Activated CD8-positive, alpha-beta memory T cell treated with anti-CD3 and anti-CD28 coated beads, Interleukin-2, amount 10 ng/mL, durations not matched to agents 7 days and 5 days (primary cell): ENCODE data around the gene FRMD1. TPM values are rescaled to one million over a fixed set of nuclear protein-coding genes. Genes with fewer than 3 reads are reported as not detected.

Source experiments
- ATAC-seq: fragments of 150-1000 bp; cut with Tn5 transposase; one replicate; pipeline ENCODE4 v1.10.0; 2021; ENCODE audit warnings: moderate library complexity
- CTCF ChIA-PET: fragments of 350-600 bp; sonication (Branson Sonifier 250); formaldehyde crosslinking; loops from one replicate; lab custom pipeline; 2021; ENCODE audit warnings: antibody characterized with exemption; lab: Charles Lee
- DNase-seq: peaks from one replicate; pipeline ENCODE4 v3.0.0-alpha.2; 2020
- H3K27ac Mint-ChIP-seq: one replicate; pipeline ENCODE4 v1.8.0; 2021; ENCODE audit warnings: mild to moderate bottlenecking, mixed read lengths
- H3K27me3 Mint-ChIP-seq: one replicate; pipeline ENCODE4 v1.8.0; 2021; ENCODE audit warnings: mixed read lengths
- H3K36me3 Mint-ChIP-seq: one replicate; pipeline ENCODE4 v1.8.0; 2021; ENCODE audit warnings: mild to moderate bottlenecking, mixed read lengths
- H3K4me1 Mint-ChIP-seq: one replicate; pipeline ENCODE4 v1.8.0; 2021; ENCODE audit warnings: mixed read lengths
- H3K4me3 Mint-ChIP-seq: one replicate; pipeline ENCODE4 v1.8.0; 2021; ENCODE audit warnings: mild to moderate bottlenecking, moderate library complexity, mixed read lengths
- H3K9me3 Mint-ChIP-seq: one replicate; pipeline ENCODE4 v1.8.0; 2022; ENCODE audit warnings: low read depth, mixed read lengths
- total RNA-seq, 2 experiments: library from RNA; stranded (reverse); gene quantifications; one replicate each; pipeline ENCODE4 v1.2.3, GENCODE V29; 2021

The FRMD1 gene
- total RNA-seq, 2 experiments from 2014 or later = not detected

DNA sequence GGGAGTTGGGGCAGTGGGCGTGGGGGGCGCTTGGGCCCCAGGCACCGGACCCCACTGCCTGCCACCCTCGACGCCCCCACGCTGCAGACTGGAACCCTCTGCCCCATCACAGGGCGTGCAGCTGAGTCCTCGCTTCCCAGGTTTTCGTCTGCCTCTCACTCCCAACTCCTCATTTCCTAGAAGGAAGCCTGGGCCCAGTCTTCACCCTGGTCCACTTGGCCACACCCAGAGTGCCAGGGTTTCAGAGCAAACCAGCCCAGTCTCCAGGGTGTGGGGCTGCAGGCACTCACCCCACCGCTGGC is 30.3 kb downstream of the FRMD1 start:
- Mint-ChIP-seq H3K36me3 (no peaks in the 10 kb centered on the region), H3K4me3 (no peak overlapping the region), H3K27ac (no peak overlapping the region), H3K9me3 (no peaks in the 10 kb centered on the region), H3K27me3 (no peaks in the 10 kb centered on the region), H3K4me1 (no peaks in the 10 kb centered on the region)
- ATAC-seq (no peak), DNase-seq (no peak)
- CTCF ChIA-PET = no interaction called here

GRCh38 chr6:168047841-168048723 is 30.9 kb downstream of the FRMD1 start:
- ATAC-seq (no peak), DNase-seq (no peak)
- Mint-ChIP-seq H3K4me3 (no peak overlapping the region), H3K4me1 (no peaks in the 10 kb centered on the region), H3K27me3 (no peaks in the 10 kb centered on the region), H3K9me3 (no peaks in the 10 kb centered on the region), H3K36me3 (no peaks in the 10 kb centered on the region), H3K27ac (no peak overlapping the region)
- CTCF ChIA-PET = no interaction called here

DNA sequence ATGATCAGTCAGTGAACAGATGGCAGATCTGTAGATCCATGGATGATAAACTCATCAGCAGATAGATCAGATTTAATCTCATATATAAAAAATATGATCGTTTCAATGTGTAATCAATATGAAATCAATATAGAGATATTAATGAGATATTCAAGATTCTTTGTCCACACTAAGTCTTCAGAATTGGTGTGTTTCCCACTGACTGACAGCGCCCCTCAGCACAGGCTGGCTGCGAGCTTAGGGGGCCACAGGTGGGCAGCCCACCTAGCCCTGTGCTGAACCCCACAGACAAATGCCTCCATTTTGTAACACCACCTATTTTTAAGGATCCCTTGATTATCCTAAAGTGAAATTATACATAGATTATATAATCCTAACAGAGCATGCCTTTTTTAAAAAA is 32.3 kb downstream of the FRMD1 start:
- CTCF ChIA-PET = no interaction called here
- Mint-ChIP-seq H3K9me3 (no peaks in the 10 kb centered on the region), H3K27ac (no peak overlapping the region), H3K4me3 (no peak overlapping the region), H3K4me1 (no peaks in the 10 kb centered on the region), H3K27me3 (no peaks in the 10 kb centered on the region), H3K36me3 (no peaks in the 10 kb centered on the region)
- DNase-seq (no peak), ATAC-seq (no peak)

DNA sequence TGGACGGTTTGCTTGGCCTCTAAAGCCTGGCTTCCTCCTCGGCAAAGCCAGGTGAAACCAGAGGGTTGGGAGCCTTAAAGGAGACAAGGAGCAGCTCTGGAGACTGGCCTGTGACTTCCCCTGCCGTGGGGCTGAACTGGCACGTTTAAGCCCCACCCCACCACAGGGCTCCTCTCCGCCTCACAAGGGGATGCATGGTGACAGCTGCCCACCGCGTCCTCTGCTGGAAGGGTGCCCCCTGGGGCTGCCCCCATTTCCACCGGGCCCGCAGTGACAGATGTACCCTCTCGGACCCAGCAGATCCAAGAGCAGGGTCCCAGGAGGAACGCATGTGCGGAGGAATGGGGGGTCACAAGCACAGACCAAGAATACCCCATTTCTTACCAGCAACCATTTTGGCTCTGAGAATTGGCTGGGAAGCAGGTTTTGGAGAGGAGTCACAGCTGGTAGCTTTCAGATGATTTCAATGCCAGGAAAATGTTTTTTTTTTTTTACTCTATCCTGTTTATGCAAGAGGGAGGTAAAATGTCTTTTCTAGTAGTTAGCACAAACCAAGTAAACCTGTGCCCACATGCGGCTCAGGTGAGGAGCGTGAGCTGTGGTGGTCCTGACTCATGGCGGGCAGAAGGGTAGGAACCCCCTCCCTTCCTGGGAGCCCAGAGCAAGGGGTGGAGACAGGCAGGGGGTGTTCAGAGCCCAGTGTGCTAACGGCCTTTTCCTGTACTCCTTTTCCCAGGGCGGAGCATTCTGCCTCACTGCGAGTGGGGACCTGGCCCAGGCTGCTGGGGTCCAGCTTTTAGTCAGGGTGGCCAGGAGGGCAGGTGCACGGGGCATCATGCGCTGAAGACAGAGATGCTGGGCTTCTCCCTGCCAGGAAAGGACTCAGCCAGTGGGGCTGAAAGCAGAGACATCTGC is 33.0 kb downstream of the FRMD1 start:
- H3K36me3 Mint-ChIP-seq = no peaks in the 10 kb centered on the region
- ATAC-seq (no peak), DNase-seq (no peak)
- H3K27me3 Mint-ChIP-seq = no peaks in the 10 kb centered on the region
- H3K4me3 Mint-ChIP-seq = no peak overlapping the region
- H3K9me3 Mint-ChIP-seq = no peaks in the 10 kb centered on the region
- no peaks in the 10 kb centered on the region for H3K4me1 Mint-ChIP-seq
- CTCF ChIA-PET = no interaction called here
- no peak overlapping the region for H3K27ac Mint-ChIP-seq

GRCh38 chr6:168045141-168045691 is 33.8 kb downstream of the FRMD1 start:
- no peak overlapping the region for H3K4me3 Mint-ChIP-seq
- H3K27ac Mint-ChIP-seq = no peak overlapping the region
- DNase-seq (no peak), ATAC-seq (no peak)
- H3K9me3 Mint-ChIP-seq = no peaks in the 10 kb centered on the region
- no peaks in the 10 kb centered on the region for H3K27me3 Mint-ChIP-seq
- H3K36me3 Mint-ChIP-seq = no peaks in the 10 kb centered on the region
- H3K4me1 Mint-ChIP-seq = no peaks in the 10 kb centered on the region
- CTCF ChIA-PET = no interaction called here

DNA sequence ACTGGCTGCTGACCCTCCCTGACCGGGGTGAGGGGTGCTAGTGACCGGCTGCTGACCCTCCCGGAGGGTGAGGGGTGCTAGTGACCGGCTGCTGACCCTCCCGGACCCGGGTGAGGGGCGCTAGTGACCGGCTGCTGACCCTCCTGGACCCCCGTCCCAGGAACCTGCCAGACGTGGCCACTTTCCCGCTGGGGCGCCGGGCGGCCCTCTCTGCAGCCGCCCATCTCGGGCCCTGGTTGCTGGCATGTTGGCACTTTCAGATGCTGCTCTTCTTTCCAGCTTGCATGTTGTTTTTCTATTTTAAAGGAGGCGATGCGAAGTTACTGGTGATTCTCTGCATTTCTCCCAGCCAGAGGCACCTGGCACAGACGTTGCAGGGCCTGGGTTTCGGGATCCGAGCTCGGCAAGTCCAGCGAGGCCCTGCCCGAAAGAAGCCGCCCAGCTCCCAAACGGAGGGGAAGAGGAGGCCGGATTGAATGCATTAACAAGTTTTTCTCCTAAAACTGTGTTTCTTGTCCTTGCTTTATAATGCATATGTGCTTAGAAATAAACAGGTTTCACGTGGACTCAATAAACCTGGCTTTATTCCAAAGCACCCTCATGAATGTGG is 34.4 kb downstream of the FRMD1 start:
- Mint-ChIP-seq H3K4me1 (no peaks in the 10 kb centered on the region), H3K27ac (no peak overlapping the region), H3K36me3 (no peaks in the 10 kb centered on the region), H3K27me3 (no peaks in the 10 kb centered on the region), H3K9me3 (no peaks in the 10 kb centered on the region), H3K4me3 (no peak overlapping the region)
- CTCF ChIA-PET = no interaction called here
- DNase-seq (no peak), ATAC-seq (no peak)

DNA sequence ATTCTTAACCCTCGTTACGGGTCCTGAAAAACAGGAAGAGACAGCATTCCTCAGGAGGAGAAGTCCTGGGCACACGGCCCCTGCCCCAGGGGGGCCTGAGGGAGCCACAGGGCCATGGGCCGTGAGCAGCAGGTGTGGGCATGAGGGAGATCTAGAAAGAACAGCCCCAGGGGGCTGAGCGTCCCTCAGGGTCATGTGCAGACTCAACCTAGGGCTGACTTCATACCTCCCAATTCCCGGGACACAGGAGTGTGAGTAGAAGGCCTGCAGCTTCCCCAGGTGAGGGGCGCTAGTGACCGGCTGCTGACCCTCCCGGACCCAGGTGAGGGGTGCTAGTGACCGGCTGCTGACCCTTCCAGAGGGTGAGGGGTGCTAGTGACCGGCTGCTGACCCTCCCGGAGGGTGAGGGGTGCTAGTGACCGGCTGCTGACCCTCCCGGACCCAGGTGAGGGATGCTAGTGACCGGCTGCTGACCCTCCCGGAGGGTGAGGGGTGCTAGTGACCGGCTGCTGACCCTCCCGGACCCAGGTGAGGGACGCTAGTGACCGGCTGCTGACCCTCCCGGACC is 35.1 kb downstream of the FRMD1 start:
- no peaks in the 10 kb centered on the region for H3K27me3 Mint-ChIP-seq
- CTCF ChIA-PET = no interaction called here
- H3K9me3 Mint-ChIP-seq = no peaks in the 10 kb centered on the region

GRCh38 chr6:168043193-168043847 is 35.7 kb downstream of the FRMD1 start:
- Mint-ChIP-seq H3K4me1 (no peaks in the 10 kb centered on the region), H3K27ac (no peak overlapping the region), H3K36me3 (no peaks in the 10 kb centered on the region), H3K4me3 (no peak overlapping the region), H3K9me3 (no peaks in the 10 kb centered on the region), H3K27me3 (no peaks in the 10 kb centered on the region)
- CTCF ChIA-PET = no interaction called here
- DNase-seq (no peak), ATAC-seq (no peak)

More for the DNA sequence above, 35.1 kb downstream of the FRMD1 start:
- Mint-ChIP-seq H3K4me1 (no peaks in the 10 kb centered on the region), H3K36me3 (no peaks in the 10 kb centered on the region), H3K27ac (no peak overlapping the region), H3K4me3 (no peak overlapping the region)
- ATAC-seq = no peak
- DNase-seq = no peak

GRCh38 chr6:168042426-168043192 is 36.4 kb downstream of the FRMD1 start:
- no peak overlapping the region for H3K4me3 Mint-ChIP-seq
- no peak overlapping the region for H3K27ac Mint-ChIP-seq
- no peaks in the 10 kb centered on the region for H3K9me3 Mint-ChIP-seq
- H3K36me3 Mint-ChIP-seq = no peaks in the 10 kb centered on the region
- CTCF ChIA-PET = no interaction called here
- H3K4me1 Mint-ChIP-seq = no peaks in the 10 kb centered on the region
- ATAC-seq (no peak), DNase-seq (no peak)
- H3K27me3 Mint-ChIP-seq = no peaks in the 10 kb centered on the region

GRCh38 chr6:168041928-168042327 is 37.1 kb downstream of the FRMD1 start:
- ATAC-seq = no peak
- no peaks in the 10 kb centered on the region for H3K4me1 Mint-ChIP-seq
- CTCF ChIA-PET = no interaction called here
- H3K4me3 Mint-ChIP-seq = no peak overlapping the region
- no peaks in the 10 kb centered on the region for H3K9me3 Mint-ChIP-seq
- H3K36me3 Mint-ChIP-seq = no peaks in the 10 kb centered on the region
- H3K27me3 Mint-ChIP-seq = no peaks in the 10 kb centered on the region
- no peak for DNase-seq
- H3K27ac Mint-ChIP-seq = no peak overlapping the region

DNA sequence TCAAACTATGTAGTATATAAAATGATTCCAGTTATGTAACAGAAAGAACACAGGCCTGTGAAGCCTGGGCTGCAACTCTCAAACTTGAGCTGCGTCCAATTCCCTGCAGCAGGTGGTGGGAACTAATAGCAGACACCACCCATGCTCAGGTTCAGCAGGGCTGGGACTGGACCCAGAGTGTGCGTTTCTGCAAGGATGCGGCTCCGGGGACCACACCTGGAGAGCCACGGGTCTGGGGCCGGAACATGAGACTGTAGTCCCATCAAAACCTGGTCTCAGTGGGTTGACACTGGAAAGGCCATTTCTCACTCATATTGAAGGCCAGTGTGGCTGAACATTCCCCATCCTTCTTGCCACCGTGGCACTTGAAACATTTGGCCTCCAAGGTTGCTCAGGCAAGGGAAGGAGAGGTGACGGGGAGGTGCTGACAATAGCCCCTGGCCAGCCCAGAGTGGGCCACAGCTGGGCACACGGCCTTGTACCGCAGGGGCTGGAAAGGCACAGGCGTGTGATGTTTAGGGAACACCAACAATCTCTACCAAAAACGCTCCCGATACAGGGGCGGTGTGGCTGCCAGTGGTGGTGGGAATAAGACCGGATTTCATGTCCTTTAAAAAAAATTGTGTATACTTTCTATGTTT is 38.0 kb downstream of the FRMD1 start:
- H3K4me1 Mint-ChIP-seq = peaks cover 1% of the 10 kb centered on the region
- H3K4me3 Mint-ChIP-seq = no peak overlapping the region
- H3K27ac Mint-ChIP-seq = no peak overlapping the region
- H3K36me3 Mint-ChIP-seq = no peaks in the 10 kb centered on the region
- ATAC-seq (no peak), DNase-seq (no peak)
- H3K9me3 Mint-ChIP-seq = peaks cover 2% of the 10 kb centered on the region
- H3K27me3 Mint-ChIP-seq = no peaks in the 10 kb centered on the region
- CTCF ChIA-PET = no interaction called here

DNA sequence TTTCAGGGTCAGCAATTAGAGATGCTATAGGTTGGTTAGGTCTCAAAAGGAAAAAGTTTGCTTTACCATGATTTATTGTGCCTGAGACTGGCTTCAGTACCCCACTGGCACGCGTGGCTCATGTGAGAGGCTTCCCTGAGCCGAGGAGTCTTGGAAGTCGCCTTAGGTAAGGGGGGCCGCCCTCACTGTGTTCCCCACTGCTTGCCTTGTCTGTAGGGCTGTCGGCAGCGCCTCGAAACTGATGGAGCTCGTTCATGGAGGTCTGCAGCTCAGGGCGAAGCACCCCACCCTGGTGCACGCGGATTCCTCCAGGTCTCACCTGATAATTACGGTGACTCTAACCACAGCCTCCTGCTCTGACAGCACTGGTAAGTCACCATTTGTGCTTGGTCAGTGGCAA is 39.2 kb downstream of the FRMD1 start:
- Mint-ChIP-seq H3K4me1 (peaks cover 3% of the 10 kb centered on the region), H3K27ac (no peak overlapping the region), H3K9me3 (peaks cover 5% of the 10 kb centered on the region), H3K27me3 (peaks cover 7% of the 10 kb centered on the region), H3K4me3 (no peak overlapping the region), H3K36me3 (no peaks in the 10 kb centered on the region)
- ATAC-seq = no peak
- CTCF ChIA-PET = no interaction called here
- DNase-seq = no peak
